HG03575 (cell line): ENCODE data around the gene SH2D3C.

Source experiments
- ATAC-seq: cut with Tn5 transposase; IDR thresholded peaks from one replicate; pipeline ENCODE4 v1.9.1; 2021; ENCODE audit not compliant: unreplicated experiment, insufficient number of reproducible peaks, low FRiP score; ENCODE audit errors: extremely low read depth

SH2D3C gene

DNA sequence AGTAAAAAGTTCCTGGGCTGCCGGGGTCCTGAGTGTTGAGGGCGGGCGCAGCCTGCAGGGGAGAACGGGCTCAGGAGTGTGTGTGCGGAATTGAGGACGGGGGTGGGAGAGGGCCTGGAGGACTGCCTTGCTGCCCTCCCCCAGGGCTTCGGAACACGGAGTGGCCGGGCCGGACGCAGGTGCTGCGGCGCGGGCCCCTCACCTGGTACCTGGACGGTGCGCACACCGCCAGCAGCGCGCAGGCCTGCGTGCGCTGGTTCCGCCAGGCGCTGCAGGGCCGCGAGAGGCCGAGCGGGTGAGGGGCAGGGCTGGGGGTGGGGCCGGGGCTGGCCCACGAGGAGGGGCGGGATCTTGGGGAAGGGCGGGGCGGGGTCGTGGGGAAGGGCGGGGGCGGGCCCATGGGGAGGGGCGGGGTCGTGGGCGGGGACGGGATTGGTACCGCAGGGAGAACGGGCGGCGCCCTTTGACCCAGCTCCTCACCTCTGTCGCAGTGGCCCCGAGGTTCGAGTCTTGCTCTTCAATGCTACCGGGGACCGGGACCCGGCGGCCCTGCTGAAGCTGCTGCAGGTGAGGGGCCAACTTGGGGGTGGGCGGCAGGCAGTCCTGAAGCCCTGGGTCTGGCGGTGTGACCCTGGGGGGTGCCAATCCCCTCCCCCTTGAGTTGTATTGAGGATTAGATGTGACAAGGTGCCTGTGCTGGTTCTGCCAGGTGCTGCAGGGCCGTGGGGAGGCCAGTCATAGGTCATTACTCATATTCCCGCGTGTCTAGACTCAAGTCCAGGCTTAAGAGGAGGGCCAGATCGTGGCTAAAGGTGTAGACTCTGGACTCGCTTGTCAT is 31.3 kb upstream of the SH2D3C start:
- ATAC-seq = no peak

DNA sequence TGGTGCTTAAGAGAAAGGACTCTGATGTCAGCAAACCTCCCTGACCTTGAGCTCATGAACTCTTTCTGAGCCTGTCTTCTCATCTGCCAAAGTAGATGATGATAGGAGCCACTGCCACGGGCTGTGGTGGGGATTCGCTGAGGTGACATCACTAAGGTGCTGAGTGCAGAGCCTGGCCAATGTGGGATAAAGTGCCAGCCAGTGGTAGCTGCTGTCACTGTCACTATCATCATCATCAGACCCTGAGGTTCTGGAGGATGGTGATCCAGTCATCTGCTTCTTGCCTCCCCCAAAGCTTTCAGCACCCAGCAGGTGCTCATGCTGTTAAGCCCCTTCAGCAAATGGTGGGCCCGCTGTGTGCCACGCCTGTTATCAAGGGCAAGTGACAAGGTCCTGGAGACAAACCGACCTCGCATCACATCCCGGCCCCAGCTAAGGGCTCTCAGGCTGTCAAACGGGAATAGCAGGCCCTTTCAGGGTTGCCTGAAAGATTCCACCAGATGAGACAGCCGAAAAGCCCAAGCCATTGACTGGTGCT is 30.6 kb upstream of the SH2D3C start:
- ATAC-seq = no peak

DNA sequence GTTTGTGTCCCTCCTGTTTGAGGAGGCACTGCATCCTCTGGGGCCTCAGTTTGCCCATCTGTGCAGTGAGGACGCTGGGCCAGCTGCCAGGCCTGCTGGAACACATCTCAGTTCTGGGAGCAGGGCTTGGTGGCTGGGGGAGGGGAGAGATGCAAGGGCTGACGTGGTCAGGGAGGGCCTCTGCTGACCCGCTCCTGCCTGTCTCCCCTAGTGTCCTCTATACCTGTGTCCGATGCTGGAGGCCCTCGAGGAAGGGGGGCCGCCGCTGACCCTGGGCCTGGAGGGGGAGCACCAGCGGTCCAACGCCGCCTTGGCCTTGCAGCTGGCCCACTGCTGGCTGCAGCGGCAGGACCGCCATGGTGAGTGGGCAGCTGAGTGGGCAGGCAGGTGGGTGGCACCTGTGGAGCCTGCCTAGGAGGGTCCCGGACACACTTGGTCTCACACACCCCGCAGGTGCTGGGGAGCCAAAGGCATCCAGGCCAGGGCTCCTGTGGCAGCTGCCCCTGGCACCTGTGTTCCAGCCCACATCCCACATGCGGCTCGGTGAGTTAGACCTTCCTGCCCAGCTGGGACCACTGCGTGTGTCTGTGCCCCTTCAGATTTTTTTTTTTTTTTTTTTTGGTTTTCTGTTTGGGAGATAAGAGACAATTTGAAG is 30.0 kb upstream of the SH2D3C start:
- ATAC-seq = no peak

GRCh38 chr9:127806871-127807270 is 28.4 kb upstream of the SH2D3C start:
- no peak for ATAC-seq

- ATAC-seq = no peak
Observed at GRCh38 chr9:127805620-127806019, 27.2 kb upstream of the SH2D3C start.

DNA sequence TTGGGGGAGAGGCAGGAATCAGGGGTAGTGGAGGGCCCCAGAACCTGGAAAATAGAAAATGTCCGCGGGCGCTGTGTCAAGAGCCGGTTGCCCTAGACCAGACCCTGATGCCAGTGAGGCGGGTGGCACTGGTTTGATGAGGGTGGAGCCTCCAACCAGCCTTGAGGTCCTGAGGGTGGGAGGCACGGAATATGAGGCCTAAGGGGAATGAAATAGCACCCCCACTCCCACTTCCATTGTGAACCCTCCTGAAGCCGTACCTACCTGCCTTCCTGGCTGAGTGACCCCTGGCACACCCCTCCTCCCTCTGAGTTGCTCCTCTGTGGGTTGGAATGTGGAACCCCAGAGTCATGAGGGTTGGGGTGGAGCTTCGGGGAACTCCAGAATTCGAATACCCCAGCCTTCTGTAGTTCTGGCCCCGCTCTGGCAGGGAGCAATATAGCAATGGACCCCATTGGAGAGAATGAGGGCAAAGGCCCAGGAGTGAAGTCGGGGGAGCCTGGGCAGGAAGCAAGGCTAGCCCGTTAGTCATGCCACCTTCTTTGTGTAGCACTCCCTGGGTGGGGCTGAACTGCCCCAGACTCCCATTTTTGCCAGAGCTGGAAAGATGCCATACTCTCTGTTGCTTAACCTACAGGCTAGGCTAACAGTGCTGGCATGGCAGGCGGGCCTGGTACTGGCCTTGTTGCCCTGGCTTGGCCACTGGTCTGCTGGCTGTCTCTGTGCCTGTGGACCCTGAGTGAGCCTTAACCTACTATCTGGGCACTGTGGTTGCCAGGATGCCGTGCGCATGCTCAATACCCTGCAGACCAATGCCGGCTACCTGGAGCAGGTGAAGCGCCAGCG is 25.3 kb upstream of the SH2D3C start:
- no peak for ATAC-seq

DNA sequence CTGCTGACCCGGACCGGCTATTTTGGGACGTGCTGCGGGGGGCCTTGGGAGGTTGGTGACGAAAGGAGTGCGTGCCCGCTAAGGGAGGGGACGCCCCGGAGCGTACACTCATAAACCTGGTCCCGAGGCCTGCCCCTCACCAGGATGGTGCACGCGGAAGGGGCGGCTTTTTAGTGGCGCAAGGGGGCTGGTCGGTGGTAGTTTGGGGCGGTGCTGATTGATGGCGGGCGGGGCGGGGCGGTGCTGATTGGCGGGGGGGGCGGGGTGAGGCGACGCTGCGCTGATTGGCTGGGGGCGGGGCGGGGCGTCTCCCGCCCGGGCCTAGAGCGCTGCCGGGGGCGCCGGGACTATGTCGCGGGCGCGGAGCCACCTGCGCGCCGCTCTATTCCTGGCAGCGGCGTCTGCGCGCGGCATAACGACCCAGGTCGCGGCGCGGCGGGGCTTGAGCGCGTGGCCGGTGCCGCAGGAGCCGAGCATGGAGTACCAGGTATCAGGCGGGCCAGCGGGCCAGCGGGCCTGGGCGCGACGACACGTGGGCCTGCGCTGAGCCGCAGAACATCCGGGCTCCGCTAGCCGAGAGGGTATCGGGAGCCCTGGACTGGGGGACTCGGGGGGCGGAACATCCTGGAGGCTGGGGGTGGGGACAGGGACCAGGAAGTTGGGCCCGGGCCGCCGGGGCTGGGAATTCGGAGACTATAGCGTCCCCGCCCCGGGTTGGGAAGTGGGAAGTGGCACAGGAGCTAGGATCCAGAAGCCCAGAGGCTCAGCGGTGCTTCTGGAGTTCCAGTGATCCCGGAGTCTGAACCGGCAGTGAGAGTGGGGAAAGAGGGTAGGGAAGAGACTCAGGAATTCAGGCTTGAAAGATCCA is 24.3 kb upstream of the SH2D3C start, which contains the start of gene FPGS:
FPGS (plus strand) TSS at position 307 of the 868 bp plus-strand sequence; CDS start at position 350, 43 bp downstream.
- ATAC-seq = no peak

- no peak for ATAC-seq
Observed at GRCh38 chr9:127801955-127802575, 23.6 kb upstream of the SH2D3C start.

DNA sequence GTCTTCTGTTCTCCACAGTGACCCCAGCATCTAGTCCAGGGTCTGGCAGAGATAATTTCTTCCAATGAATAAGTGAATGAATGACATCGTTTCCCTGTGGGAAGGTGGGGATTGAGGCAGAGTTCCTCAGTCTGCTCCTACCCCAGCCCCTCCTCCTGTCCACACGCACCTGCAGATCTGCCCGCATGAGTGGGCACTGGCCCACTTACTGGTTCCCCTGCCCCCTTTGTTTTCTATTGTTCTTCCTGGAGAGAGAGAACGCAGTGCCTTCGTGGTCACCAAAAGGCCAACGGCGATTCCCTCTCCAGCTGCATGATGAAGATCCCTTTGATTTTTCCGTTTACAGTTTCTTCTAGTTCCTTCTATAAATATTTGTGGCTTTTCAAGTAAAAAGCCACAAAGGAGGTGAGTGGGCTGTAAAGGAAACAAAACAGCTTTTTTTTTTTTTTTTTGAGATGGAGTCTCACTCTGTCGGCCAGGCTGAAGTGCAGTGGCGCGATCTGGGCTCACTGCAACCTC is 18.4 kb upstream of the SH2D3C start:
- no peak for ATAC-seq

DNA sequence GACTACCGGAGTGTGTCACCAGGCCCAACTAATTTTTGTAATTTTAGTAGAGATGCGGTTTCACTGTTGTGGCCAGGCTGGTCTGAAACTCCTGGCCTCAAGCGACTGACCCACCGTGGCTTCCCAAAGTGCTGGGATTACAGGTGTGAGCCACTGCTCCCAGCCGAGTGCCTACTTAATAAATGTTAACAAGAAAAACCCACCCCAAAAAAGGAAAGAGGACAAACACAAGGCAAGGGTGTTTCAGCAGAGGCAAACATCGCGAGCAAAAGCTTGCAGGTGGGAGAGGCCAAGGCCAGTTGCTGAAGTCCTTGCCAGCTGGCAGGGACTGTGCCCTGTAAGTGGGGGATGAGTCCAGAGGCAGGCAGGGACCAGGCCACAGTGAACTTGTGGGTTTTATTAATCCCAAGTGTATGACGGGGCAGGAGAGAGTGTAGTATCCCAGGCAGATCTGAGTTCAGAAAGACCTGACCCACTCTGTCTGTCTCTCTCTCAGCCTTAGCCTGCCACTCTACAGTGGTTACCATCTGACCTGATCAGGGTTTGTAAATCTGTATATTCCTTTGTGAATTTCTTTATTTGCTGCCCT is 17.9 kb upstream of the SH2D3C start:
- ATAC-seq = no peak

GRCh38 chr9:127794001-127794791 is 15.7 kb upstream of the SH2D3C start:
- no peak for ATAC-seq

DNA sequence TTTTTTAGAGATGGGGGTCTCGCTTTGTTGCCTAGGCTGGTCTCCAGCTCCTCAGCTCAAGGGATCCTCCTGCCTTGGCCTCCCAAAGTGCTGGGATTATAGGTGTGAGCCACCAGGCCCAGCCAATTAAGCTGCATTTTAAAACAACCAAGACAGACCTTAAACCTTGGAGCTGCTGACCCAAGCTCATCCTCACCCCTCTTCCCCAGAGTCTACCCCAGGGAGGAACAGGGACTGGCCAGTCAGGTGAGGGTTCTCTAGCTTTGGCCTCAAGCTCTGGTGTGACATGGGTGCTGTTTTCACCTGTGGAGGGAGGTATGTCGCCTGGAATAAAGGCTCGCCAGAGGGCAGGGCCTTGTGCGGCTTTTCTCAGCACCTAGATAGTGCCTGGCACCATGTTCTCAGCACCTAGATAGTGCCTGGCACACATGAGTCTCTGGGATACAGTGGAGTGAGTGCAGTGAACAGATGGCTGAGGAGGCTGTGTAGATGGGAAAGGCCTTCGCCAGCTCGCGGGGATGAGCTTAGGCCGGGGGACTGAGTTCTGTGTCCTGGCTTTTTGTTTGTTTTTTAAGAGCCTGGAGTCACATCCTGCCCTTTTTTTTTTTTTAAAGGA is 14.7 kb upstream of the SH2D3C start:
- no peak for ATAC-seq

DNA sequence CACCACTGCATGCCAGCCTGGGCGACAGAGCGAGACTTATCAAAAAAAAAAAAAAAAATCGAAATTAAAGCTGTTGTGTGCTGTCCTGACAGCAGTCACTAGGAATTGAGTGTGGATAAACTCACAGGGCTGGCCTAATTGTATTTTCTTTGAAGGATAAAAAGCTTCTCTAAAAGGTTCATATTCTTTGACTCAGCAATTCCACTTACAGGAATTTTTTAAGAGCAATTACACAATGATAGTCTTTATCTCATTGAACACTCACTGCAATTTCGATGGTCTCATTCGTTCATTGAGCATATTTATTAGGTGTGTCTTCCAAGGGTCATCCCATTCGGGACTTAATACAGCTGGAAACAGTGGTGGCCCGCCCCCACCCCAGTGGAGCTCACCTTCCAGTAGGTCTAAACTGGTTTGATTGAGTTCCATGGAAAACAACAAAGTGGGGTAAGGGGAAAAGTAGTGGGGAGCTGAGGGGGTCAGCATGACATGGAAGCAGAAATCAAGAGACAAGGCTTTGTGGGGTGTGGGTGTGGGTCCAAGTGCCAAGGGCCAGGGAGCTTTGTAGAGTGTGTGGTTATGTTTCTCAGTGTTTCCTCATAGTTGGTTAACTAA is 14.1 kb upstream of the SH2D3C start:
- ATAC-seq = no peak

GRCh38 chr9:127791085-127791484 is 12.6 kb upstream of the SH2D3C start:
- no peak for ATAC-seq

- ATAC-seq = no peak
Observed at GRCh38 chr9:127790094-127790855, 11.8 kb upstream of the SH2D3C start.
